ENCODE results near the gene TMEM106C. TPM values are rescaled to one million over a fixed set of nuclear protein-coding genes. Genes with fewer than 3 reads are reported as not detected.

TMEM106C gene
- total and polyA plus RNA-seq, 2 of the 13 experiments (the other 11 are each of a cell fraction or from before 2014, with no cell fraction given), result 132 to 192 TPM

DNA sequence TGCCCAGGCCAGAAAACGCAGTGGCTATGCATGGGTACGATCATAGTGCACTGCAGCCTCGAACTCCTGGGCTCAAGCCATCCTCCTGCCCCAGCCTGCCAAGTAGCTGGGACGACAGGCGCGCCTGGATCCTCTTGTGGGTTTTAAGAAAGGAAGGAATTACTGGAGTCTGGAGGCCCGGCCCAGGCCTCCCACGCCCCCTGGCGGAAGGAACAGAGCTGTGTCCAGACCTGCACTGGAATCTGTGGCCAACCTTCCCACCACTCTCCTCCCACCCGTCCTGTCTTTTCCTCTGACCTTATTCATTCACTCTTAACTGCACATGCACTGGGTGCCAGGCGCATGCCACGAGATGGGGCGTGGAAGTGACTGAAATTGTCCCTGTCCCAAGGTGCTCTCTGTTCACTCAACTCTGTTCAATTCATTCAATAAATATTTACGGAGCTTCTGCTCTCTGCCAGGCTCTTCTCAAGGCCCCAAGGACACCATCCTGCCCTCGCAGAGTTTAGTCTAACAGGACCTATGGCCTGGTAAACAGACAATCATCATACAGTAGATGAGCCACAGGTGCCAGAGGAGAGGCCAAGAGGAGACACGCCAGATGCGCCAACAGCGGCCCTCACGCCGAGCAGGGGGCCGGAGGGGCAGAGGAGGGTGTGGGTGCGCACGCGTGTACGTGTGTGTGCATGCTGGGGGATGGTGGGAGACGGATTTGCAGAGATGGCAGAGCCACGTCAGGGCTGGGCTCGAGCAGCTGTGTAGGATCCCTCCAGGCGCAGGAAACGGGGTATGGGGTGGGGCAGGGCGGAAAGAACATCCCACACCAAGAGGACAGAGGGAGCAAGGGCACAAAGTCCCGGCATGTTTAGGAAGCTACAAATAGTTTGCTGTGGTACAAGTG lies 13.7 kb upstream of the TMEM106C start:
- WGBS (ENCODE audit: low lambda C conversion rate), result 3% methylated on average over 22 of the region's 32 CpGs
- Histone ChIP-seq H3K4me1 (ENCODE audit: insufficient read depth, low read length) (peaks cover 60% of the 10 kb centered on the region), H2AFZ (ENCODE audit: low read length) (no peak overlapping the region), H3K36me3 (replicated peaks in 1 of 2; ENCODE audit: control insufficient read depth in 1 of 2, insufficient read depth in 2 of 2, low read length in 2 of 2) (no peaks in the 10 kb centered on the region), H3K9ac (ENCODE audit: insufficient read depth, low read depth, low read length) (peak overlapping the region; percentile 30), H4K20me1 (ENCODE audit: insufficient read depth, low read length) (no peaks in the 10 kb centered on the region), H3K9me3 (ENCODE audit: low read length) (no peaks in the 10 kb centered on the region), H3K4me2 (ENCODE audit: low read depth, low read length) (peak overlapping the region; percentile 81), H3K27me3 (ENCODE audit: control insufficient read depth in 1 of 2, insufficient read depth in 2 of 2, low read length in 2 of 2) (peaks cover 3 to 25% of the 10 kb centered on the region in 2 experiments), H3K4me3 (replicated peaks in 1 of 3; ENCODE audit: insufficient read depth in 1 of 3, low read depth in 2 of 3, low read length in 3 of 3) (peak overlapping the region; percentile 34 to 54 (median 41); a peak in 5 of 6 replicates), H3K27ac (ENCODE audit: extremely low read length, insufficient read depth, low read length) (peak overlapping the region; percentile 51), H3K79me2 (ENCODE audit: insufficient read depth, low read length) (no peaks in the 10 kb centered on the region)
- intact Hi-C loops (cut with micrococcal nuclease; ENCODE audit: unreplicated experiment) (loop anchor here (1.0 to 10.0 kb wide), 2 partner anchors 49 to 215 kb away; no protein-coding TSS in a partner anchor), in situ Hi-C loops (cut with HindIII; ENCODE audit: extremely low pct_ligation_motif_present, low pct_unique_long_range_greater_than_20kb) (loop anchor here (5.0 to 10.0 kb wide), 2 partner anchors 47 to 215 kb away; partner anchors contain the start of gene VDR)
- BruUV-seq (replicated peaks), result no TSS peak
- ChIA-PET CTCF (ENCODE audit: low intra/inter-chr PET ratio, low total read pairs) (interaction anchor here (0.7 to 3.8 kb wide), 3 partner anchors 14 to 79 kb away, joined by 3 to 30 read pairs (median 3); partner anchors contain the start of gene TMEM106C), POLR2A (interaction anchor here (1.1 kb wide), 1 partner anchor 49 kb away, joined by 3 read pairs; no protein-coding TSS in a partner anchor)
- peak; percentile 76 for DNase-seq (ENCODE audit: low spot score)
- FAIRE-seq, result peak; percentile 75
- peak; percentile 89 for ATAC-seq
- TF ChIP-seq FOSL1 (CRISPR knock-in tag; IDR thresholded peaks at IDR 0.05; ENCODE audit: borderline replicate concordance) (no peak), SALL1 (CRISPR knock-in tag; IDR thresholded peaks at IDR 0.05) (peak; percentile 76), TEAD3 (CRISPR knock-in tag; optimal IDR thresholded peaks at IDR 0.05; ENCODE audit: borderline replicate concordance) (peak; percentile 60), ZNF12 (CRISPR knock-in tag; IDR thresholded peaks at IDR 0.05) (no peak), ADNP (CRISPR knock-in tag; IDR thresholded peaks at IDR 0.05) (no peak), MED8 (CRISPR knock-in tag; IDR thresholded peaks at IDR 0.05; ENCODE audit: insufficient replicate concordance) (no peak), ZNF530 (CRISPR knock-in tag; IDR thresholded peaks at IDR 0.05; ENCODE audit: low read depth) (no peak), PAF1 (CRISPR knock-in tag; IDR thresholded peaks at IDR 0.05) (no peak), RARG (CRISPR knock-in tag; IDR thresholded peaks at IDR 0.05; ENCODE audit: low read depth) (no peak), FOXP4 (CRISPR knock-in tag; IDR thresholded peaks at IDR 0.05) (peak; percentile 50; the same call in 1 of the 2 replicates), GABPA (IDR thresholded peaks at IDR 0.05; ENCODE audit: low read depth, low read length) (no peak), GABPA (CRISPR knock-in tag; IDR thresholded peaks at IDR 0.05; ENCODE audit: low read depth) (no peak), RAD21 (CRISPR knock-in tag; IDR thresholded peaks at IDR 0.05) (peak; percentile 78), IKZF4 (CRISPR knock-in tag; IDR thresholded peaks at IDR 0.05; ENCODE audit: borderline replicate concordance, low read depth, not compliant biosample characterization) (no peak), ATRX (CRISPR knock-in tag; IDR thresholded peaks at IDR 0.05; ENCODE audit: borderline replicate concordance) (no peak), TFE3 (CRISPR knock-in tag; IDR thresholded peaks at IDR 0.05) (0 out of 2 replicates have a peak, but pooled peaks have one; percentile 37), MBNL3 (CRISPR knock-in tag; conservative IDR thresholded peaks at IDR 0.05) (no peak), NBN (conservative IDR thresholded peaks at IDR 0.05) (no peak)
- TF ChIP-seq, protein P1, sequence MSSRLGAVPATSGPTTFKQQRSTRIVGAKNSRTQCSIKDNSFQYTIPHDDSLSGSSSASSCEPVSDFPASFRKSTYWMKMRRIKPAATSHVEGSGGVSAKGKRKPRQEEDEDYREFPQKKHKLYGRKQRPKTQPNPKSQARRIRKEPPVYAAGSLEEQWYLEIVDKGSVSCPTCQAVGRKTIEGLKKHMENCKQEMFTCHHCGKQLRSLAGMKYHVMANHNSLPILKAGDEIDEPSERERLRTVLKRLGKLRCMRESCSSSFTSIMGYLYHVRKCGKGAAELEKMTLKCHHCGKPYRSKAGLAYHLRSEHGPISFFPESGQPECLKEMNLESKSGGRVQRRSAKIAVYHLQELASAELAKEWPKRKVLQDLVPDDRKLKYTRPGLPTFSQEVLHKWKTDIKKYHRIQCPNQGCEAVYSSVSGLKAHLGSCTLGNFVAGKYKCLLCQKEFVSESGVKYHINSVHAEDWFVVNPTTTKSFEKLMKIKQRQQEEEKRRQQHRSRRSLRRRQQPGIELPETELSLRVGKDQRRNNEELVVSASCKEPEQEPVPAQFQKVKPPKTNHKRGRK (CRISPR knock-in tag; IDR thresholded peaks at IDR 0.05), result no peak

Measured in HepG2 (cell line).